HEK293 (cell line): ENCODE results near the gene KLLN.
"Not testable (repeated sequence)": the region's sequence is repeated elsewhere in the genome, so short reads cannot be mapped to it uniquely, and the experiment has no call there.

Source experiments
- CTCF ChIA-PET: fragments of 350-600 bp; formaldehyde crosslinking; extraction: SDS; loops from one replicate; lab custom pipeline; 2021; ENCODE audit warnings: antibody characterized with exemption; lab: Yijun Ruan, JAX
- POLR2A ChIA-PET: fragments of 300-600 bp; formaldehyde crosslinking; extraction: SDS; loops from one replicate; lab custom pipeline; 2020; ENCODE audit warnings: antibody characterized with exemption, inconsistent platforms; lab: Yijun Ruan, JAX
- H3K27ac ChIP-seq: fragments of 200-500 bp; sonication (Bioruptor generic); 2 replicates; pipeline ENCODE4 v1.5.1; 2014; ENCODE audit warnings: low read depth, low read length, control low read depth, inconsistent platforms; ENCODE audit errors: extremely low read depth
- H3K36me3 ChIP-seq, 2 experiments: fragments of 200-500 bp in 1 of 2; sonication (Bioruptor generic) in 1 of 2; 1 replicate in 1 of 2; 2 replicates in 1 of 2; pipeline ENCODE4 v1.5.1; 2014 to 2017; ENCODE audit warnings: inconsistent platforms in 2 of 2, low read length in 2 of 2; ENCODE audit not compliant: control insufficient read depth in 2 of 2, insufficient read depth in 1 of 2
- H3K4me1 ChIP-seq: fragments of 200-500 bp; sonication (Bioruptor generic); 2 replicates; pipeline ENCODE4 v1.5.1; 2014; ENCODE audit warnings: mild to moderate bottlenecking, low read length, inconsistent platforms; ENCODE audit not compliant: control insufficient read depth, insufficient read depth
- H3K4me3 ChIP-seq: 2 replicates; pipeline ENCODE4 v1.5.1; 2011; ENCODE audit warnings: low read depth, mild to moderate bottlenecking, control low read depth, low read length, moderate library complexity
- H3K9me3 ChIP-seq: fragments of 200-500 bp; sonication (Bioruptor generic); 2 replicates; pipeline ENCODE4 v1.5.1; 2014; ENCODE audit warnings: low read depth, low read length, inconsistent platforms; ENCODE audit not compliant: control insufficient read depth, insufficient read depth
- GLIS2 ChIP-seq: fragments of 450-650 bp; formaldehyde crosslinking; IDR thresholded peaks from 2 replicates; pipeline ENCODE4 v1.5.1; 2016; ENCODE audit warnings: missing biosample characterization, missing genetic modification characterization
- RBAK ChIP-seq: fragments of 450-650 bp; formaldehyde crosslinking; IDR thresholded peaks from 2 replicates; pipeline ENCODE4 v1.5.1; 2016; ENCODE audit warnings: missing biosample characterization, missing genetic modification characterization
- SCRT1 ChIP-seq: fragments of 450-650 bp; formaldehyde crosslinking; IDR thresholded peaks from 2 replicates; pipeline ENCODE4 v1.5.1; 2016; ENCODE audit warnings: missing biosample characterization, missing genetic modification characterization, borderline replicate concordance
- SCRT2 ChIP-seq: fragments of 450-650 bp; formaldehyde crosslinking; IDR thresholded peaks from 2 replicates; pipeline ENCODE4 v1.5.1; 2016; ENCODE audit warnings: missing biosample characterization, missing genetic modification characterization
- SETDB1 ChIP-seq: IDR thresholded peaks from one replicate; pipeline ENCODE4 v1.6.1; 2017; ENCODE audit warnings: mild to moderate bottlenecking, low read length, moderate library complexity, mixed read lengths; ENCODE audit not compliant: insufficient read length
- ZNF140 ChIP-seq: fragments of 450-650 bp; formaldehyde crosslinking; IDR thresholded peaks from 2 replicates; pipeline ENCODE4 v1.5.1; 2016; ENCODE audit warnings: missing biosample characterization, missing genetic modification characterization
- ZNF146 ChIP-seq: fragments of 450-650 bp; formaldehyde crosslinking; IDR thresholded peaks from 2 replicates; pipeline ENCODE4 v1.5.1; 2016; ENCODE audit warnings: missing biosample characterization, missing genetic modification characterization
- ZNF184 ChIP-seq: fragments of 450-650 bp; IDR thresholded peaks from 2 replicates; pipeline ENCODE4 v1.5.1; 2018; ENCODE audit warnings: missing biosample characterization, mild to moderate bottlenecking, missing genetic modification characterization
- ZNF202 ChIP-seq: fragments of 450-650 bp; formaldehyde crosslinking; IDR thresholded peaks from 2 replicates; pipeline ENCODE4 v1.5.1; 2016; ENCODE audit warnings: missing biosample characterization, missing genetic modification characterization, borderline replicate concordance
- ZNF274 ChIP-seq, 2 experiments: fragments of 200-500 bp in 1 of 2; fragments of 450-650 bp in 1 of 2; sonication (Bioruptor generic) in 1 of 2; formaldehyde crosslinking in 1 of 2; IDR thresholded peaks; 2 replicates each; pipeline versions ENCODE4 v1.5.1 to v1.6.1; 2014 to 2016; ENCODE audit warnings: borderline replicate concordance in 1 of 2, inconsistent platforms in 1 of 2, low read length in 1 of 2, missing biosample characterization in 1 of 2, missing genetic modification characterization in 1 of 2
- ZNF48 ChIP-seq: fragments of 450-650 bp; formaldehyde crosslinking; IDR thresholded peaks from 2 replicates; pipeline ENCODE4 v1.5.1; 2016; ENCODE audit warnings: missing biosample characterization, missing genetic modification characterization
- ZNF549 ChIP-seq: fragments of 450-650 bp; IDR thresholded peaks from 2 replicates; pipeline ENCODE4 v1.5.1; 2018; ENCODE audit warnings: missing biosample characterization, missing genetic modification characterization, mild to moderate bottlenecking, inconsistent platforms, moderate library complexity
- ZNF580 ChIP-seq: fragments of 450-650 bp; formaldehyde crosslinking; IDR thresholded peaks from 2 replicates; pipeline ENCODE4 v1.5.1; 2016; ENCODE audit warnings: missing biosample characterization, missing genetic modification characterization
- ZNF626 ChIP-seq: fragments of 450-650 bp; sonication (Bioruptor Pico); formaldehyde crosslinking; IDR thresholded peaks from 2 replicates; pipeline ENCODE4 v1.5.1; 2018; ENCODE audit warnings: missing biosample characterization, missing genetic modification characterization, inconsistent platforms
- ZNF785 ChIP-seq: fragments of 450-650 bp; formaldehyde crosslinking; IDR thresholded peaks from 2 replicates; pipeline ENCODE4 v1.5.1; 2016; ENCODE audit warnings: missing biosample characterization, missing genetic modification characterization
- TF ChIP-seq, protein P1 (sequence below): fragments of 450-650 bp; formaldehyde crosslinking; IDR thresholded peaks from 2 replicates; pipeline ENCODE4 v1.5.1; 2017; ENCODE audit warnings: missing biosample characterization, missing genetic modification characterization
- TF ChIP-seq, protein P2 (sequence below): fragments of 450-650 bp; formaldehyde crosslinking; IDR thresholded peaks from 2 replicates; pipeline ENCODE4 v1.5.1; 2016; ENCODE audit warnings: missing biosample characterization, missing genetic modification characterization

Gene KLLN

GRCh38 chr10:87887146-87887545 is 23.8 kb upstream of the KLLN start:
- ChIA-PET POLR2A (no interaction called here), CTCF (no interaction called here)
- Histone ChIP-seq H3K4me1 (peaks cover 6% of the 10 kb centered on the region; the same call in 1 of the 2 replicates), H3K27ac (no peak overlapping the region), H3K36me3 (peaks cover 4 to 24% of the 10 kb centered on the region in 2 experiments), H3K9me3 (no peaks in the 10 kb centered on the region), H3K4me3 (no peak overlapping the region)
- TF ChIP-seq ZNF48 (tag by site-specific recombination) = no peak
- no peak for TF ChIP-seq ZNF140 (tag by site-specific recombination)
- TF ChIP-seq ZNF785 (tag by site-specific recombination) = no peak

DNA sequence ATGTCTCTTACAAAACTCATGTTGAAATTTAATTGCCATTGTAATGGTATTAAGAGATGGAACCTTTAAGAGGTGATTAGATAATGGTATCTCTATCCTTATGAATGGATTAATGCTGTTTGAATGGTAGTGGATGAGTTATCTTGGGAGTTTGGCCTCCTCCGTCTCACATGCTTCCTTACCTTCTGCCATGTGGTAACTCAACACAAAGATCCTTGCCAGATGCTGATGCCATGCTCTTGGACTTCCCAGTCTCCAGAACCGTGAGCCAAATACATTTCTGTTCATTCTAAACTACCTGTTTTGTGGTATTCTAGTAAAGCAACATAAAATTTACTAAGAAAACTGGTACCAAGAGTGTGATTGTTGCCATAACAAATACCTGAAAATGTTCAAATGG is 23.3 kb upstream of the KLLN start:
- Histone ChIP-seq H3K36me3 (peaks cover 4 to 24% of the 10 kb centered on the region in 2 experiments), H3K27ac (no peak overlapping the region), H3K4me1 (peaks cover 5% of the 10 kb centered on the region; the same call in 1 of the 2 replicates), H3K9me3 (no peaks in the 10 kb centered on the region), H3K4me3 (no peak overlapping the region)
- no peak for TF ChIP-seq GLIS2 (tag by site-specific recombination)
- peak; percentile 61 for TF ChIP-seq SETDB1
- no peak for TF ChIP-seq RBAK
- POLR2A ChIA-PET = no interaction called here
- CTCF ChIA-PET = no interaction called here

DNA sequence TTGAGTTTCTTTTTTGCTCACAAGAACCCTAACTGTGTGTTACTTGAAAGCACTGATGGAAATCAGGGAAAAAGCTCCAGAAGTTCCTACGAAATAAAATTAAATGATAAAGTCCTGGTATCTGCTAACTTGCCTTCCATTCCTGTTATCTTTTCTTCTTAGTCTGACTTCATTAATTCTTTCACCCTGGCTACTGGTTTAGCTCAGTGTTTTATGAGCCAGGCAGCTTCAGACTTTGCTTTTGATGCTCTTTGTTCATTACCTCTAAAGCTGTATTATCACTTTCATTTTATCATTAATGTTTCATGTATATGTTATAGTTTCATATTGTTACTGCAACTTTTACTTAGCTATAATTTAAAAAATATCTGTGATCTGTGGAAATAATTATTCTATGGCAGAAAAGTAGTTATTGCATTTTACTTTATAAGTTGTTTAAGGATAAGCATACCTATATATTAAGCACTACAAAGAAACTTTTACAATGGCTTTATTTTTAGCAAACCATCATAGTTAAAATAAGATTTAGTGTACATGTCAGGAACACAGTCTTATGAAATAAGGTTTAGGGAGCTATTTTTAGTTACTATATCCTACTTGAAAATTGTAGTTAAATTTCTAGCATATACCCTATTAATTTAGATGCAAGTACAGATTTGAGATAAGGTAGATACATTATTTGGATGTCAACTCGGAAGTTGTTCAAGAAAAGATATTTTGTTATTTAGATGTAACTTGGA is 19.4 kb upstream of the KLLN start:
- peaks cover 4 to 18% of the 10 kb centered on the region in 2 experiments; a peak in 2 of 3 replicates for H3K36me3 ChIP-seq
- no peak overlapping the region for H3K4me3 ChIP-seq
- no peak overlapping the region for H3K27ac ChIP-seq
- no peaks in the 10 kb centered on the region for H3K9me3 ChIP-seq
- H3K4me1 ChIP-seq = peaks cover 8% of the 10 kb centered on the region; the same call in 1 of the 2 replicates
- POLR2A ChIA-PET = interaction anchor here (0.6 to 1.6 kb wide), 2 partner anchors 20 to 334 kb away, joined by 4 to 7 read pairs; partner anchors contain the start of genes KLLN and PTEN
- TF ChIP-seq, protein P1, sequence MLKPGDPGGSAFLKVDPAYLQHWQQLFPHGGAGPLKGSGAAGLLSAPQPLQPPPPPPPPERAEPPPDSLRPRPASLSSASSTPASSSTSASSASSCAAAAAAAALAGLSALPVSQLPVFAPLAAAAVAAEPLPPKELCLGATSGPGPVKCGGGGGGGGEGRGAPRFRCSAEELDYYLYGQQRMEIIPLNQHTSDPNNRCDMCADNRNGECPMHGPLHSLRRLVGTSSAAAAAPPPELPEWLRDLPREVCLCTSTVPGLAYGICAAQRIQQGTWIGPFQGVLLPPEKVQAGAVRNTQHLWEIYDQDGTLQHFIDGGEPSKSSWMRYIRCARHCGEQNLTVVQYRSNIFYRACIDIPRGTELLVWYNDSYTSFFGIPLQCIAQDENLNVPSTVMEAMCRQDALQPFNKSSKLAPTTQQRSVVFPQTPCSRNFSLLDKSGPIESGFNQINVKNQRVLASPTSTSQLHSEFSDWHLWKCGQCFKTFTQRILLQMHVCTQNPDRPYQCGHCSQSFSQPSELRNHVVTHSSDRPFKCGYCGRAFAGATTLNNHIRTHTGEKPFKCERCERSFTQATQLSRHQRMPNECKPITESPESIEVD (tag by site-specific recombination) = no peak
- TF ChIP-seq ZNF626 (tag by site-specific recombination) = no peak
- peak; percentile 75 for TF ChIP-seq ZNF549 (tag by site-specific recombination)
- TF ChIP-seq ZNF274 (IDR thresholded peaks at IDR 0.05; ENCODE audit: low read length) = no peak
- no peak for TF ChIP-seq ZNF274 (tag by site-specific recombination; IDR thresholded peaks at IDR 0.05; ENCODE audit: borderline replicate concordance)
- CTCF ChIA-PET = interaction anchor here (0.6 kb wide), 2 partner anchors 97 to 1506 kb away, joined by 3 read pairs; no protein-coding TSS in a partner anchor

DNA sequence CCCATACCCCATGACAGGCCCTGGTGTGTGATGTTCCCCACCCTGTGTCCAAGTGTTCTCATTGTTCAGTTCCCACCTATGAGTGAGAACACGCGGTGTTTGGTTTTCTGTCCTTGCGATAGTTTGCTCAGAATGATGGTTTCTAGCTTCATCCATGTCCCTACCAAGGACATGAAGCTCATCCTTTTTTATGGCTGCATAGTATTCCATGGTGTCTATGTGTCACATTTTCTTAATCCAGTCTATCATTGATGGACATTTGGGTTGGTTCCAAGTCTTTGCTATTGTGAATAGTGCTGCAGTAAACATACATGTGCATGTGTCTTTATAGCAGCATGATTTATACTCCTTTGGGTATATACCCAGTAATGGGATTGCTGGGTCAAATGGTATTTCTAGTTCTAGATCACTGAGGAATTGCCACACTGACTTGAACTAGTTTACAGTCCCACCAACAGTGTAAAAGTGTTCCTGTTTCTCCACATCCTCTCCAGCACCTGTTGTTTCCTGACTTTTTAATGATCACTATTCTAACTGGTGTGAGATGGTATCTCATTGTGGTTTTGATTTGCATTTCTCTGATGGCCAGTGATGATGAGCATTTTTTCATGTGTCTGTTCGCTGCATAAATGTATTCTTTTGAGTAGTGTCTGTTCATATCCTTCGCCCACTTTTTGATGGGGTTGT is 18.2 kb upstream of the KLLN start:
- H3K4me1 ChIP-seq, POLR2A ChIA-PET, H3K36me3 ChIP-seq, H3K9me3 ChIP-seq, H3K4me3 ChIP-seq, H3K27ac ChIP-seq: not testable (repeated sequence)
- CTCF ChIA-PET = interaction anchor here (0.6 kb wide), 1 partner anchor 31 kb away, joined by 3 read pairs; no protein-coding TSS in a partner anchor
- TF ChIP-seq ZNF202 (tag by site-specific recombination) (peak; percentile 86), ZNF146 (tag by site-specific recombination) (peak; percentile 96), ZNF184 (tag by site-specific recombination) (peak; percentile 92), ZNF580 (tag by site-specific recombination) (peak; percentile 68; the same call in 1 of the 2 replicates), SCRT2 (peak; percentile 69), SCRT1 (tag by site-specific recombination) (peak; percentile 68)
- TF ChIP-seq, protein P2, sequence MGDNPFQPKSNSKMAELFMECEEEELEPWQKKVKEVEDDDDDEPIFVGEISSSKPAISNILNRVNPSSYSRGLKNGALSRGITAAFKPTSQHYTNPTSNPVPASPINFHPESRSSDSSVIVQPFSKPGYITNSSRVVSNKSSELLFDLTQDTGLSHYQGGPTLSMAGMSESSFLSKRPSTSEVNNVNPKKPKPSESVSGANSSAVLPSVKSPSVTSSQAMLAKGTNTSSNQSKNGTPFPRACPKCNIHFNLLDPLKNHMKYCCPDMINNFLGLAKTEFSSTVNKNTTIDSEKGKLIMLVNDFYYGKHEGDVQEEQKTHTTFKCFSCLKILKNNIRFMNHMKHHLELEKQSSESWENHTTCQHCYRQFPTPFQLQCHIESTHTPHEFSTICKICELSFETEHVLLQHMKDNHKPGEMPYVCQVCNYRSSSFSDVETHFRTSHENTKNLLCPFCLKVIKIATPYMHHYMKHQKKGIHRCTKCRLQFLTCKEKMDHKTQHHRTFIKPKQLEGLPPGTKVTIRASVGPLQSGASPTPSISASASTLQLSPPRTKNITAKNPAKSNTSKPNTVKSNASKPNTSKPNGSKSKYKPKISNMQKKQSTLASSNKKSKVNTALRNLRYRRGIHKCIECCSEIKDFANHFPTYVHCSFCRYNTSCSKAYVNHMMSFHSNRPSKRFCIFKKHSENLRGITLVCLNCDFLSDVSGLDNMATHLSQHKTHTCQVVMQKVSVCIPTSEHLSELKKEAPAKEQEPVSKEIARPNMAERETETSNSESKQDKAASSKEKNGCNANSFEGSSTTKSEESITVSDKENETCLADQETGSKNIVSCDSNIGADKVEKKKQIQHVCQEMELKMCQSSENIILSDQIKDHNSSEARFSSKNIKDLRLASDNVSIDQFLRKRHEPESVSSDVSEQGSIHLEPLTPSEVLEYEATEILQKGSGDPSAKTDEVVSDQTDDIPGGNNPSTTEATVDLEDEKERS (tag by site-specific recombination) = peak; percentile 88; the same call in 1 of the 2 replicates
